ENCODE measurements around the gene SHISA2.
A peak's percentile ranks its signal among the peaks of the same experiment; 100 is the strongest.

The SHISA2 gene

DNA sequence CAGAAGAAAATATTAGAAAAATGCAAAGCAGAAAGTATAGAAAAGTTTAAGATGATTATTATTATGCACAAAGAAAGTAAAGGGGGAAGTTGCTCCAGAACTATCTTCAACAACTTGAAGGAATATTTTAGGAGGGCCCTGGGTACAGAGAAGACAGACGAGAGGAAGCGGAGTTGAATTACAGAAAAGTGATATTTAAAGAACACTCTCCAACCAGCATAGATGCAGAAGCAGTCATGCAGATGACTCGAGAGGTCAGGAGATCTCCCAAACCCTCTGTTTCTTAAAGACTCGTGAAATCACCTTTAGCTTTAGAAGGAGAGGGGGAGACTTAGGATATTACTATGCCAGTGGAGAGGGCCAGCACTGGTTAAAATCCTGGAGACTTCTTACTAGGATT is 8.5 kb upstream of the SHISA2 start:
- POLR2A ChIA-PET = no interaction called here
- TF ChIP-seq, protein P1, sequence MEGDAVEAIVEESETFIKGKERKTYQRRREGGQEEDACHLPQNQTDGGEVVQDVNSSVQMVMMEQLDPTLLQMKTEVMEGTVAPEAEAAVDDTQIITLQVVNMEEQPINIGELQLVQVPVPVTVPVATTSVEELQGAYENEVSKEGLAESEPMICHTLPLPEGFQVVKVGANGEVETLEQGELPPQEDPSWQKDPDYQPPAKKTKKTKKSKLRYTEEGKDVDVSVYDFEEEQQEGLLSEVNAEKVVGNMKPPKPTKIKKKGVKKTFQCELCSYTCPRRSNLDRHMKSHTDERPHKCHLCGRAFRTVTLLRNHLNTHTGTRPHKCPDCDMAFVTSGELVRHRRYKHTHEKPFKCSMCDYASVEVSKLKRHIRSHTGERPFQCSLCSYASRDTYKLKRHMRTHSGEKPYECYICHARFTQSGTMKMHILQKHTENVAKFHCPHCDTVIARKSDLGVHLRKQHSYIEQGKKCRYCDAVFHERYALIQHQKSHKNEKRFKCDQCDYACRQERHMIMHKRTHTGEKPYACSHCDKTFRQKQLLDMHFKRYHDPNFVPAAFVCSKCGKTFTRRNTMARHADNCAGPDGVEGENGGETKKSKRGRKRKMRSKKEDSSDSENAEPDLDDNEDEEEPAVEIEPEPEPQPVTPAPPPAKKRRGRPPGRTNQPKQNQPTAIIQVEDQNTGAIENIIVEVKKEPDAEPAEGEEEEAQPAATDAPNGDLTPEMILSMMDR (IDR thresholded peaks at IDR 0.05; ENCODE audit: insufficient read depth, low read length, missing control alignments) = no peak

DNA sequence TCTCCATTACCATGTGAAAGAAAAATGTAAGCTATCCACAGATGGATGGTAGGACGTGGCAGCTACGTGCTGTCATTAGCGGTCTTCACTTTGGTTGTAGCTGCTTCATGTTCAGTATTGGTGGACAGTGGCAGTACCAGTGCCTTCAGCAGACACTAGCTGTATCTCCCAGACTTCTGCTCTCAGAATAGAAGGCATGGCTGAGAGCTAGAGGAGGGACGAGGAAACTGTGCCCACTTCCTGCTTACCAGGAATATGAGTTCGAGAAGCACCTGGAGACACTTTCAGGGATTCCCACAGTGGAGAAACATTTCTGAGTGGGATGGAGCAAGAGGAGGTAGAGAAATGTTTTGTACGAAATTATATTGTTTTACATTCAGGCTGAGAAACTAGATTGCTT is 6.9 kb upstream of the SHISA2 start:
- POLR2A ChIA-PET = no interaction called here

More for the DNA sequence above, 8.5 kb upstream of the SHISA2 start:
- H3K4me3 ChIP-seq (ENCODE audit: low read depth, low read length) = no peak overlapping the region
- no peak for DNase-seq (ENCODE audit: low read depth, low spot score)
- CTCF ChIA-PET = interaction anchor here (0.9 kb wide), 1 partner anchor 486 kb away, joined by 3 read pairs; no protein-coding TSS in a partner anchor

DNA sequence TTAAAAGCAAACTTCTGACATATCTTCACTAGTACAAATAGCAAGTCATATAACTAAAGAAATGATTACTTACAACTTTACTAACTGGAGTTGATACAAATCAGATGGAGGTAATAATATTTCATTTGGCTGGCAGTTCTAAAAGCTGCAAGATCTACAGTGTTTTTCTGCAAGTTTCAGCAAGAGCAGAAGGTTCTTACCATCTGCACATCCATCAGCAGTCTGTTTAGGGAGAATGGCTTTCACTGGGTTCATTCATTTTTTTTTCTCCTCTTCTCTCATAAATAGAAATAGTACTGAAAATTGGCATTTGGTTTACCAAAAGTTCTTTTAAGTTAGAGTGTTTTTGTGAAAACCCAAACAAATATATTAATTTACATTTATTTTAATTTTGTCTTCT is 3.1 kb upstream of the SHISA2 start:
- ChIA-PET CTCF (no interaction called here), POLR2A (no interaction called here)
- TF ChIP-seq, protein P1 (IDR thresholded peaks at IDR 0.05; ENCODE audit: insufficient read depth, low read length, missing control alignments) = no peak
- H3K4me3 ChIP-seq (ENCODE audit: low read depth, low read length) = no peak overlapping the region
- no peak for DNase-seq (ENCODE audit: low read depth, low spot score)

More for the DNA sequence above, 6.9 kb upstream of the SHISA2 start:
- TF ChIP-seq, protein P1 (IDR thresholded peaks at IDR 0.05; ENCODE audit: insufficient read depth, low read length, missing control alignments) = no peak
- no peak overlapping the region for H3K4me3 ChIP-seq (ENCODE audit: low read depth, low read length)
- CTCF ChIA-PET = interaction anchor here (0.9 to 1.7 kb wide), 3 partner anchors 14 to 484 kb away, joined by 3 to 7 read pairs (median 3); no protein-coding TSS in a partner anchor
- no peak for DNase-seq (ENCODE audit: low read depth, low spot score)

DNA sequence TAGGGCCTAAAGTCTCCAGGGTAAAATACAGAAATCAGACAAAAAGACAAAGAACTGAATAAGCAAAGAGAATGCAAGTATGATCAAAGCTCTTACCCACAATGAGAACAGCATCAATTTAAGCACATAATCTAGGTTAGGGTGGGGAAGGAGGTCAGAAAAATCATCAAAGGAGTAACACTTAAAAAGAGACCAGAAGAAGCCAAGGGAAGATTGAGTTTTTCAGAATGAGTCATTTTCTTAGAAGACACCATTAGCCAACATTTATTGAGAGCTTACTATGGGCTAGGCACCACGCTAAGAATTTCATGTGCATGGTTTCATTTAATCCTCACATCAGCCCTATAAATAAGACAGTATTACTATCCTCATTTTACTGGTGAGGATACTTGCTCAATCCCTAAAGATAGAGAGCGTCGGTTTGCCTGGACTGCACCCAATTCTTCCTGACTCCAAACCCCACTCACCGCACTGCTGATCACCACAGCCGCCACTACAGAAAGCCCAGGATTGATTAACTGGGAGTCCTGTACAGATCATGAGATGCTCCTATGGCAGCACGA is 1.7 kb upstream of the SHISA2 start:
- no peak for DNase-seq (ENCODE audit: low read depth, low spot score)
- ChIA-PET POLR2A (no interaction called here), CTCF (no interaction called here)
- no peak overlapping the region for H3K4me3 ChIP-seq (ENCODE audit: low read depth, low read length)
- TF ChIP-seq, protein P1 (IDR thresholded peaks at IDR 0.05; ENCODE audit: insufficient read depth, low read length, missing control alignments) = no peak

DNA sequence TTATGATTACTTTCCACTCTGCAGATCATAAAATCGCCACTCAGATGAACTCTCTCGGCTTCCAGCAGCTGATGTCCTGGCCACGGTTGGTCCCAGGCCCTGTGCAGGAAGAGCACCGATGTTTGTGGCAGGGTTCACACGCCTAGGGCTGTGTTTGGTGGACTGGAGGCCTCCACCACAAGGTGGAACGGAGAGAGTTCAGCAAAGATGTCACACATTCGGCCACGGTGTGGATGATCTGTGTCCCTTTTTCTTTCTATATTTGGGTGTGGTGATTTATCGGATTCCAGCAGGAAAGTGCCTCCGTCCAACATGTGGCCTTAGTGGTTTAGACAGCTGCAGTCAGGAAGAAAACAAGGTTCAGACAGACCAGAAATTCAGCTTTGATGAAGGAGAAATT is 521 bp upstream of the SHISA2 start:
- TF ChIP-seq, protein P1 (IDR thresholded peaks at IDR 0.05; ENCODE audit: insufficient read depth, low read length, missing control alignments) = no peak
- CTCF ChIA-PET = no interaction called here
- POLR2A ChIA-PET = interaction anchor here (1.0 kb wide), 1 partner anchor 75 kb away, joined by 3 read pairs; no protein-coding TSS in a partner anchor
- DNase-seq (ENCODE audit: low read depth, low spot score) = no peak
- H3K4me3 ChIP-seq (ENCODE audit: low read depth, low read length) = no peak overlapping the region; the same call in 1 of the 2 replicates

DNA sequence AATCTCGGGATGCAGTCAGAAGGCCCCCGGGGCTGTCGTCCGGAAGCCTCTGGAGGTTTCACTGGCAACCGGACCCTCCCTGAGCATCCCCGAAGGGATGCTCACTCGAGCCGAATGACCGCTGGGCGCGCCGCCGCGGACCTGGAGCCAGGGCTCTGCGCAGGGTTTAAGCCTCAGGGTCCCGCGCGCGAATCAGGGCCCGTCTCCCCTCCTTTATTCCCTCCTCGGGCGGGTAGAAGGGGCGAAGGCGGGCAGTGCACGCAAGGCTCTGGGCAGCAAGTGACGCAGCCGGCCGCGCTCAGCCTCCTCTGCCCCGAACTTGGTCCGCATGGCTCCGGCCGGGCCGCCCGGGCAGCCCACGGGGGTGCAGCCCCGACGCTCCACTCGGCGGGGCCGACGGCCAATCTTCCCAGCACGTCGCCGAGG is 572 bp downstream of the SHISA2 start:
- ChIA-PET CTCF (interaction anchor here (0.6 kb wide), 1 partner anchor 196 kb away, joined by 3 read pairs; no protein-coding TSS in a partner anchor), POLR2A (interaction anchor here (1.0 kb wide), 1 partner anchor 74 kb away, joined by 3 read pairs; no protein-coding TSS in a partner anchor)
- DNase-seq (ENCODE audit: low read depth, low spot score) = no peak
- TF ChIP-seq, protein P1 (IDR thresholded peaks at IDR 0.05; ENCODE audit: insufficient read depth, low read length, missing control alignments) = no peak
- peak overlapping the region; percentile 58 for H3K4me3 ChIP-seq (ENCODE audit: low read depth, low read length)
